Calu3 (cell line): ENCODE results near the gene B3GNT3. TPM values are rescaled to one million over a fixed set of nuclear protein-coding genes. Genes with fewer than 3 reads are reported as not detected.

Experiments used
- BruUV-seq: library from RNA; stranded (reverse); fragments of 400-500 nt; replicated peaks from 2 replicates; lab custom pipeline; 2021; lab: Mats Ljungman, UMichigan
- CTCF ChIA-PET: fragments of 300-600 bp; sonication (Branson Sonifier 250); formaldehyde crosslinking; loops from one replicate; lab custom pipeline; 2022; ENCODE audit warnings: antibody characterized with exemption; lab: Charles Lee
- DNase-seq: peaks from one replicate; pipeline ENCODE4 v3.0.0; 2022
- H3K27ac Mint-ChIP-seq: one replicate; pipeline ENCODE4 v1.8.0; 2022; ENCODE audit warnings: mixed read lengths; ENCODE audit not compliant: unreplicated experiment
- H3K27me3 Mint-ChIP-seq: one replicate; pipeline ENCODE4 v1.8.0; 2022; ENCODE audit warnings: mixed read lengths; ENCODE audit not compliant: unreplicated experiment
- H3K36me3 Mint-ChIP-seq: one replicate; pipeline ENCODE4 v1.8.0; 2022; ENCODE audit warnings: mild to moderate bottlenecking, moderate library complexity, mixed read lengths; ENCODE audit not compliant: insufficient read depth, unreplicated experiment
- H3K4me1 Mint-ChIP-seq: one replicate; pipeline ENCODE4 v1.8.0; 2022; ENCODE audit warnings: mild to moderate bottlenecking, low read depth, mixed read lengths; ENCODE audit not compliant: unreplicated experiment
- H3K4me3 Mint-ChIP-seq: one replicate; pipeline ENCODE4 v1.8.0; 2022; ENCODE audit warnings: mild to moderate bottlenecking, low read depth, moderate library complexity, mixed read lengths; ENCODE audit not compliant: unreplicated experiment
- H3K9me3 Mint-ChIP-seq: one replicate; pipeline ENCODE4 v1.8.0; 2022; ENCODE audit warnings: low read depth, mixed read lengths; ENCODE audit not compliant: unreplicated experiment
- CTCF ChIP-seq: fragments of 200-600 bp; IDR thresholded peaks from one replicate; pipeline ENCODE4 v1.8.0; 2022; ENCODE audit warnings: antibody characterized with exemption; ENCODE audit not compliant: unreplicated experiment
- intact Hi-C: fragments of 100-400 bp; cut with micrococcal nuclease; formaldehyde crosslinking; loops from one replicate; pipeline ENCODE4 v1.10.0; 2022; ENCODE audit not compliant: unreplicated experiment
- total RNA-seq: library from RNA; stranded (reverse); gene quantifications from 2 replicates; pipeline ENCODE4 v1.2.3, GENCODE V29; 2022

Gene B3GNT3
- total RNA-seq, 1 experiment from 2014 or later = 75.1 TPM

GRCh38 chr19:17764348-17764747 is 30.6 kb upstream of the B3GNT3 start:
- CTCF ChIA-PET = no interaction called here
- intact Hi-C loops = no loop called here

GRCh38 chr19:17765069-17765618 is 29.8 kb upstream of the B3GNT3 start:
- TF ChIP-seq CTCF = no peak
- DNase-seq = peak; percentile 37
- Mint-ChIP-seq H3K9me3 (no peaks in the 10 kb centered on the region), H3K27ac (peak overlapping the region; percentile 24), H3K4me3 (no peak overlapping the region), H3K4me1 (peaks cover 8% of the 10 kb centered on the region), H3K27me3 (no peaks in the 10 kb centered on the region), H3K36me3 (no peaks in the 10 kb centered on the region)
- no TSS peak for BruUV-seq
- CTCF ChIA-PET = interaction anchor here (0.6 kb wide), 1 partner anchor 182 kb away, joined by 3 read pairs; no protein-coding TSS in a partner anchor
- intact Hi-C loops = loop anchor here (5.0 kb wide), 1 partner anchor 313 kb away; no protein-coding TSS in a partner anchor

More at GRCh38 chr19:17764348-17764747, 30.6 kb upstream of the B3GNT3 start:
- no peaks in the 10 kb centered on the region for H3K27me3 Mint-ChIP-seq
- no peak overlapping the region for H3K4me3 Mint-ChIP-seq
- no peaks in the 10 kb centered on the region for H3K36me3 Mint-ChIP-seq
- no TSS peak for BruUV-seq
- TF ChIP-seq CTCF = no peak
- H3K9me3 Mint-ChIP-seq = no peaks in the 10 kb centered on the region
- peaks cover 8% of the 10 kb centered on the region for H3K4me1 Mint-ChIP-seq
- DNase-seq = no peak
- H3K27ac Mint-ChIP-seq = no peak overlapping the region

GRCh38 chr19:17766543-17767131 is 28.3 kb upstream of the B3GNT3 start:
- H3K4me1 Mint-ChIP-seq = peaks cover 8% of the 10 kb centered on the region
- CTCF ChIA-PET = interaction anchor here (0.5 to 1.6 kb wide), 21 partner anchors 10 to 1425 kb away, joined by 3 to 14 read pairs (median 4); partner anchors contain the start of genes FCHO1 and RPL18A
- TF ChIP-seq CTCF = peak; percentile 70
- intact Hi-C loops = loop anchor here (5.0 kb wide), 1 partner anchor 314 kb away; no protein-coding TSS in a partner anchor
- no peak overlapping the region for H3K27ac Mint-ChIP-seq
- no peaks in the 10 kb centered on the region for H3K9me3 Mint-ChIP-seq
- peak; percentile 89 for DNase-seq
- H3K27me3 Mint-ChIP-seq = no peaks in the 10 kb centered on the region
- H3K4me3 Mint-ChIP-seq = peak overlapping the region; percentile 55
- BruUV-seq = no TSS peak
- H3K36me3 Mint-ChIP-seq = no peaks in the 10 kb centered on the region

DNA sequence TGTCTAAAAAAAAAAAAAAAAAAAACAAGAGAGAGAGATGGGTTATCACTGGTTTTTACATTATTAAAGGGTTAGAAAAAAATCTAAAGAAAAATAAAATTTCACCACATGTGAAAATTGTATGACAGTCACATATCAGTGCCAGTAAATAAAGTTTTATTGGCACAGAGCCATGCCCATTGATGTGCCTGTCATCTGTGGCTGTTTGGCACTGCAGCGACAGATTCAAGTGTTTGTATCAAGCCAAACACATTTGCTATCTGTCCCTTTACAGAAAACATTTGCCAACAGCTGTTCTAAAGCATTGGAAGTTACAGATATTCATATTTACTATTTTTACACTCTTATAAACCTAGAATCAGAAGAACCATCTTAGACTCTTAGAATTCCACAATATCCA is 27.4 kb upstream of the B3GNT3 start:
- no peak overlapping the region for H3K4me3 Mint-ChIP-seq
- TF ChIP-seq CTCF = no peak
- H3K4me1 Mint-ChIP-seq = peaks cover 8% of the 10 kb centered on the region
- no peak overlapping the region for H3K27ac Mint-ChIP-seq
- BruUV-seq = no TSS peak
- H3K27me3 Mint-ChIP-seq = no peaks in the 10 kb centered on the region
- no peak for DNase-seq
- intact Hi-C loops = loop anchor here (5.0 kb wide), 1 partner anchor 315 kb away; no protein-coding TSS in a partner anchor
- H3K36me3 Mint-ChIP-seq = no peaks in the 10 kb centered on the region
- no peaks in the 10 kb centered on the region for H3K9me3 Mint-ChIP-seq
- CTCF ChIA-PET = interaction anchor here (0.6 to 1.4 kb wide), 4 partner anchors 26 to 271 kb away, joined by 3 to 8 read pairs (median 5); no protein-coding TSS in a partner anchor
